GM18867 (cell line): ENCODE data around the gene TMEM200B.
"Not testable (repeated sequence)": the region's sequence is repeated elsewhere in the genome, so short reads cannot be mapped to it uniquely, and the experiment has no call there.

Experiments used
- ATAC-seq: cut with Tn5 transposase; IDR thresholded peaks from one replicate; pipeline ENCODE4 v1.9.1; 2021; ENCODE audit warnings: mild to moderate bottlenecking, moderate library complexity; ENCODE audit not compliant: unreplicated experiment

TMEM200B gene

DNA sequence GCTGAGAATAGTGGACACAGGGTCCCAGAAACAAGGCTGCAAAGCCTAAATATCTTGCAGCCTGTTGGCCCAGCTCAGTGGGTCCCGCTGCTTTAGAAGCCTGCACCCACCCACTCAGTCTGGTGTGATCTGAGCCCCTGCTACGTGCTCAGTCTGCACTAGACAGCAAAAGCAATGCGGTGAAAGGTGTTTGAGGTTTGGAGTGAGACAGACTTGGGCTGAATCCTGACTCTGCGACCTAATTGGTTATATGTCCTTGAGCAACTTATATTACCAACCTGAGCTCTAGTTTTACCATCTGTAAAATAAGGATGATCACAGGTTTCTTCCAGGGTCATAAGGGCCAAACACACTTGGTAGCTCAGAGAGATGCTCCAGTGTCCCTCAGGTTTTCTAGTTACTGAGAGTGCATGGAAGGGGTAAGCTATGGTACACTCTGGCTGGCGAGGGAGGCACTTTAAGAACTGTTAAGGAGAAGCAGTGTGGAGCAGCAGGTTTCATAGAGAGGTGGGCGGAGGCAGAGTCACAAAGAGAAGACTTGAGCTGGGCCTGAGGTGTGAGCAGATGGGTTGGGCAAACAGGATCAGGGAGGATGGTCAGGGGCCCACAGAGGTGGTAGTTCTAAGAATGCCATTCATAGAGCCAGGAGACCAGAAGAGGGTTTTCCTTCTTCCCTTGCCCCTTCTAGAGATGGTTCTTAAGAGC, 10.1 kb downstream of the TMEM200B start:
- no peak for ATAC-seq

GRCh38 chr1:29112705-29113412, 10.8 kb downstream of the TMEM200B start:
- ATAC-seq: no peak

DNA sequence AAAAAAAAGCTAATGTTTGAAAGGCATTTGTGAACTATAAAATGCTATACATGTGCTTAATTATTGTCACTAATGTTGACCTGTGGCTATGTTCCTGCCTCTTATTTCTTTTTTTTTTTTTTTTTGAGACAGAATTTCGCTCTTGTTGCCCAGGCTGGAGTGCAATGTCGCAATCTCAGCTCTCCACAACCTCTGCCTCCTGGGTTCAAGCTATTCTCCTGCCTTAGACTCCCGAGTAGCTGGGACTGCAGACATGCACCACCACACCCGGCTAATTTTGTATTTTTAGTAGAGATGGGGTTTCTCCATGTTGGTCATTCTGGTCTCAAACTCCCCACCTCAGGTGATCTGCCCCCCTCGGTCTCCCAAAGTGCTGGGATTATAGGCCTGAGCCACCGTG, 15.7 kb downstream of the TMEM200B start:
- not testable (repeated sequence) for ATAC-seq

DNA sequence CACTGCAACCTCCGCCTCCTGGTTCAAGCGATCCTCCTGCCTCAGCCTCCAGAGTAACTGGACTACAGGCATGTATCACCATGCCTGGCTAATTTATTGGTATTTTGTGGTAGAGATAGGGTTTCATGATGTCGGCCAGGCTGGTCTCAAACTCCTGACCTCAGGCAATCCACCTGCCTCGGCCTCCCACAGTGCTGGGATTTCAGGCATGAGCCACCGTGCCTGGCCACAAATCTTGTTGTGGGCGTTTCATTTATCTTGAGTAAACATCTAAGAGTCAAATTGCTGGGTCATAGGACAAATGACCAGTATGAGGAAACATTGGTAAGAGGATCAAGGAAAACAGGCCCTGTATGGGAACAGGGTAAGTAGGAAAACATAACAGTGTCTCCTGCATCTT, 17.9 kb downstream of the TMEM200B start:
- ATAC-seq: no peak

DNA sequence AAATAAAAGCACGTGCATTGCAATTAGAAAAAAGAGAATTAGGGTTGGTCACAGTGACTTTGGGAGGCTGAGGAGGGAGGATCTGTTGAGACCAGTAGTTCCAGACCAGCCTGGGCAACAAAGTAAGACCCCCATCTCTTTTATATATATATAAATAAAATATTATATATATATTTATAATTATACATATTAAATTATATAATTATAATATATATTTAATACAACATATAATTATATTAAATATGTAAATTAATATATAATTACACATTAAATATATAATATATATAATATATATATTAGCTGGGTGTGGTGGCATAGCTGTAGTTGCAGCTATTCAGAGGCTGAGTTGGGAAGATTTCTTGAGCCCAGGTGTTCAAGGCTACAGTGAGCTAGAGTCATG, 23.2 kb downstream of the TMEM200B start:
- no peak for ATAC-seq

DNA sequence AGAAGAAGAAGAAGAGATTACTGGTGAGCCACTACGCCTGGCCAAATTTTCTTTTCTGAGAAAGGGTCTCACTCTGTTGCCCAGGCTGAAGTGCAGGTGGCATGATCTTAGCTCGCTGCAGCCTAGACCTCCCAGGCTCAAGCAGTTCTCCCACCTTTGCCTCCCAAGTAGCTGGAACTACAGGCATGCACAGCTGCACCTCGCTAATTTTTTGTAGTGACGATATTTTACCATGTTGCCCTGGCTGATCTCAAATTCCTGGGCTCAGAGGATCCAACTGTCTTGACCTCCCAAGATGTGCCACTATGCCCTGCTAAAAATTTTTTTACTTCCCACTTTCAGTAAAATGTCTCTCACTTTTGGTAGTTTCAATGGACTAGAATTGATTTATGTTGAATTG, 24.4 kb downstream of the TMEM200B start:
- no peak for ATAC-seq

DNA sequence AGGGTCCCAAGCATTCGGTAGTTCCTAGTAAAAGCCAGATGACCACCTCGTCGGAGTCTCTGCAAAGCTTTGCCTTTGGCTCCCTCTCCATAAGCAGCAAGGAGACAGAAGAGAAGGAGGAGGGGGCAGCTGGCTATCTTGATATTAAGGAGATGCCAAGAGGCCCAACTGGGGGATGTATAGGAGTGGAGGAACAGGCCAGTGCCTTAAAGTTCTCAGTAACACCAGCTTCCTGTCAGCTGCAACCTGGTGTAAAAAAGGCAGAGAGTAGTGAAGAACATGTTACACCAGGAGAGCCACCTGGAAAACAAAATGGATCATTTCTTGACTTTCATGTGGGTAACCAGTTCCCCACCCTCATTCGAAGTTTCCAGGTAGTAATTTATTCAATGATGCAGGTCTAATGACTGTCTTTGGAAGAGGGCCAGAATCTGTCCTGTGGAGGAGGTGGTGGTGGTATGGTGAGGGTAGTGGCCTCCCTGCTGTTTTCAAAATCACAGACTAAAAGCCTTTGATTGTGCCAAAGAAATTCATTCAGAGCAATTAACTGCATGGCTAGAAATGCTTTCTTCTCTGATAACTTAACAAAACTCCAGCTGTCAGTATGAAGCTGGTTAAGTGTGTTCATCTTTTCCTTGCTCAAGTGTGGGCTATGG, 27.3 kb downstream of the TMEM200B start:
- no peak for ATAC-seq

- no peak for ATAC-seq
Observed at GRCh38 chr1:29094954-29095353, 28.7 kb downstream of the TMEM200B start.

DNA sequence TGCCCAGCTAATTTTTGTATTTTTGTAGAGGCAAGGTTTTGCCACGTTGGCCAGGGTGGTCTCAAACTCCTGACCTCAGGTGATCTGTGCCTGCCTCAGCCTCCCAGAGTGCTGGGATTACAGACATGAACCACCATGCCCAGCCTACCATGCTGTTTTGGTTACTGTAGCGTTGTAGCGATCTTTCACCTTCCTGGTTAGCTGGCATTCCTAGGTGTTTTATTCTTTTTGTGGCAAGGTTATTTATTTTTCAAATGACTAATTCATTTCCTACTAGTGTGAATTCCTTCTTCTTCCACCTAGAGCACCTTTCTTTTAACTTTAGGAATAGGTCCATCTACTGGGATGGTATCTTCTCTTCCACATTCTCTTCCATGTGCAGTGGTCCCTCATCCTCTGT, 29.3 kb downstream of the TMEM200B start:
- no peak for ATAC-seq

DNA sequence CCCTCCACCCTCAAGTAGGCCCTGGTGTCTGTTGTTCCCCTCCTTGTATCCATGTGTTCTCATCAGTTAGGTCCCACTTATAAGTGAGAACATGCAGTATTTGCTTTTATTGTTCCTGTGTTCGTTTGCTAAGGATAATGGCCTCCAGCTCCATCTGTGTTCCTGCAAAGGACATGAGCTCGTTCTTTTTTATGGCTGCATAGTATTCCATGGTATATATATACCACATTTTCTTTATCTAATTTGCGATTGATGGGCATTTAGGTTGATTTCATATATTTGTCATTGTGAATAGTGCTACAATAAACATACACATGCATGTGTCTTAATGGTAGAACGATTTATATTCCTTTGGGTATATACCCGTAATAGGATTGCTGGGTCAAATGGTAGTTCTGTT, 31.0 kb downstream of the TMEM200B start:
- ATAC-seq: not testable (repeated sequence)

DNA sequence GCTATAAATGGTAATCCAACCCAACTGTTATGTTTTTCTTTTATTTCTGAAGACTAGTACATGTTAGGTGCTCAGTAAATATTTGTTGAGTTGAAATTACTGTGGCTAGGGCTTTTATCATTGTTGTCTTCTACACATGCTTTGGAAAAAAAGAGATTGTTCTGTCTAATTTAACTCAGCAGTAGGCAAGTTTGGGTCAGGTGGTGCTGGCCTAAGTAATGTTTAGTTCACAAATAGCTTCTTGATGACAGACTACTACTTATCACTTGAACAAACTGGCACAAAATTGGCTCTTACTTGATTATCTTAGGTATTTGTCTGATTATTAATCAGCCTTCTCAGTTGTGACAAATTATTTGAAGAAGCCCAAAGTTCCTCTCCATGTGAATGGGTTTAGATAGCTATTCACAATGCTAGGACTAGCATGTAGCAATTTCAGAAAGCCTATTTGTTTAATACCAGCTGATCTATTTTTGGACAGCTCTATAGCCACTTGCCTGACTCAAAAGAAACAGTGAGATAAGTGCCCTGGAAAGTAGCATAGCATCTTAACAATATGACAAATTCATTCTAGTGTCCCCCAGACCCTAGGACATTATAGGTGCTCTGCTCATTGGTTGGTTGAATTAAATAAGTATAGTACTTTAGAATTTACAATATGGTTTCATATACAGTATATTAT, 32.6 kb downstream of the TMEM200B start:
- ATAC-seq: no peak

GRCh38 chr1:29084196-29084521, 39.5 kb downstream of the TMEM200B start:
- no peak for ATAC-seq

GRCh38 chr1:29083317-29084195, 40.1 kb downstream of the TMEM200B start:
- no peak for ATAC-seq

DNA sequence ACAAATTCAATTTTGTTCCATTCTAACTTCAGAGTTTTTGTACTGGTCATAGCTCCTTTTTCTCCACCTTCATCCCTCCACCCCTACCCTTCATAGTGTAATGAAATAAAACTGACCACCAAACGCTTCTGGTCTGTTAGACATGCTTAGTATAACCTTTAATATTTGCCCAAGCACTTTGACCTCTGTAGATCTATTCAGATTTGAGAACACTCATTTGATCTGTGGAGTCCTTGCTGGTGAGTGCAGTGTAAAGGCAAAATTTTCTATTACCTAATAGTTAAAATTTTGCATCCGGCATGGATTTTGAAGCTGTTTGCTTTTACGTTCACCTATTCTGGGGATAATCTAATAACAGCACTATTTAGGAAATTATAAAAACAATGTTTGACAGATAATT, 41.2 kb downstream of the TMEM200B start:
- ATAC-seq: no peak

DNA sequence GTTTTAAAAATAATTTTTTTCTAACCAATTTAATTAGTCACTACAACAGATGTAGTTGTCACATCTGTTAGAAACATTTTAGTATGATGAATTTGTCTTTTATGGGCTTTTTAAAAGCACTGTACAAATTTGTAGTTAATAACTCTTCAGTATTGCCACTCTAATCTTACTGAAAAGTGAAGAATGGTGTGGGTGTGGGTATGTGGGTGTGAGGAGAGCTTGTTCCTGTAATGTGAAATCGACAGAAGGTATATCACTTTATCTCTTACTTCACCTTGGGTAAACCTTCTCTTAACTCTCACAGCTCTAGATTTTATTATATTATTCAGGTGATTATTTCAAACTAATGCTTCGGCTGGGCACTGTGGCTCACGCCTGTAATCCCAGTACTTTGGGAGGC, 42.5 kb downstream of the TMEM200B start:
- no peak for ATAC-seq

- ATAC-seq: not testable (repeated sequence)
Observed at GRCh38 chr1:29079916-29080629, 43.6 kb downstream of the TMEM200B start.

DNA sequence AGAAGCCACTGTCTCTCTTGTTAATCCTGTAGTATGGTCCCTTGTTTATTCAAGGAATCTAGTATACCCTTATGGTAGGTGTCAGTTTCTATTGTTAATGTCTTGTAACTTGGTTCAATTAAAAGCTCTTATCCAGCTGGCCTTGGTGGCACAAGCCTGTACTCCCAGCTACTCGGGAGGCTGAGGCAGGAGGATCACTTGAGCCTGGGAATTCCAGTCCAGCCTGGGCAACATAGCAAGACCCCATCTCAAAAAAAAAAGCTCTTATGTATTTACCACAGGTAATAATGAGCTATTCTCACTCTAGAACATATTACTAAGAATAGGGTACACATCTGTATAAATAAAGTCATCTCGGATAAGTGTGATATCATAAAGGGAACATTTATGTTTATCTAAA, 46.5 kb downstream of the TMEM200B start:
- no peak for ATAC-seq
